Immature natural killer cell (primary cell): ENCODE measurements around the gene DIP2B. TPM values are rescaled to one million over a fixed set of nuclear protein-coding genes. Genes with fewer than 3 reads are reported as not detected.
"Not testable (repeated sequence)": the region's sequence is repeated elsewhere in the genome, so short reads cannot be mapped to it uniquely, and the experiment has no call there.

Experiments used
- DNase-seq, 3 donors: peaks; one replicate each; pipeline ENCODE4 v3.0.0; 2022; ENCODE audit warnings: mixed read lengths in 1 of 3
- H3K27ac Mint-ChIP-seq, 6 donors: one replicate each; pipeline ENCODE4 v1.8.0; 2020; ENCODE audit warnings: mixed read lengths in 6 of 6, mild to moderate bottlenecking in 5 of 6, inconsistent platforms in 4 of 6, moderate library complexity in 3 of 6
- H3K27me3 Mint-ChIP-seq, 3 donors: one replicate each; pipeline ENCODE4 v1.8.0; 2020 to 2021; ENCODE audit warnings: low read depth in 3 of 3, mild to moderate bottlenecking in 3 of 3, mixed read lengths in 3 of 3, moderate library complexity in 3 of 3, inconsistent platforms in 1 of 3
- H3K36me3 Mint-ChIP-seq, 3 donors: one replicate each; pipeline ENCODE4 v1.8.0; 2020; ENCODE audit warnings: mixed read lengths in 3 of 3, inconsistent platforms in 2 of 3, mild to moderate bottlenecking in 2 of 3
- H3K4me1 Mint-ChIP-seq, 2 donors: one replicate each; pipeline ENCODE4 v1.8.0; 2020; ENCODE audit warnings: inconsistent platforms in 2 of 2, mild to moderate bottlenecking in 2 of 2, mixed read lengths in 2 of 2, moderate library complexity in 1 of 2
- H3K4me3 Mint-ChIP-seq, 5 donors: one replicate each; pipeline ENCODE4 v1.8.0; 2020; ENCODE audit warnings: mild to moderate bottlenecking in 5 of 5, mixed read lengths in 5 of 5, inconsistent platforms in 3 of 5, moderate library complexity in 3 of 5
- H3K9me3 Mint-ChIP-seq, 6 donors: one replicate each; pipeline ENCODE4 v1.8.0; 2020; ENCODE audit warnings: mild to moderate bottlenecking in 6 of 6, mixed read lengths in 6 of 6, inconsistent platforms in 4 of 6, moderate library complexity in 3 of 6
- polyA plus RNA-seq, 3 donors: library from polyadenylated mRNA; unstranded; fragments of 300-500 nt; fragmentation: Illumina TruSeq; gene quantifications; one replicate each; pipeline ENCODE4 v1.2.3, GENCODE V29; 2021

The DIP2B gene
- polyA plus RNA-seq, 3 donors from 2014 or later = 2.0 to 7.2 (median 3.4) TPM

- Mint-ChIP-seq H3K27ac (peak overlapping the region in 1 of 6 donors; percentile 63), H3K27me3 (peaks cover 0 to 2% (median 1%) of the 10 kb centered on the region in 3 donors), H3K4me3 (no peak overlapping the region), H3K36me3 (peaks cover 4 to 8% (median 5%) of the 10 kb centered on the region in 3 donors), H3K9me3 (no peaks in the 10 kb centered on the region), H3K4me1 (peaks cover 20 to 26% of the 10 kb centered on the region in 2 donors)
- no peak for DNase-seq
These were observed 22.6 kb downstream of the DIP2B start for GRCh38 chr12:50527359-50527726.

GRCh38 chr12:50528800-50529199 is 24.0 kb downstream of the DIP2B start:
- Mint-ChIP-seq H3K4me3 (peak overlapping the region in 2 of 5 donors; percentile 0 to 18), H3K36me3 (peaks cover 4 to 5% (median 5%) of the 10 kb centered on the region in 3 donors), H3K27me3 (peaks cover 0 to 2% (median 1%) of the 10 kb centered on the region in 3 donors), H3K27ac (peak overlapping the region in 3 of 6 donors; percentile 11 to 60 (median 50)), H3K9me3 (no peaks in the 10 kb centered on the region), H3K4me1 (peaks cover 20 to 26% of the 10 kb centered on the region in 2 donors)
- no peak for DNase-seq

GRCh38 chr12:50529345-50529744 is 24.6 kb downstream of the DIP2B start:
- Mint-ChIP-seq H3K27me3 (peaks cover 0 to 2% (median 1%) of the 10 kb centered on the region in 3 donors), H3K9me3 (no peaks in the 10 kb centered on the region), H3K36me3 (peaks cover 4 to 5% (median 5%) of the 10 kb centered on the region in 3 donors), H3K27ac (peak overlapping the region in 1 of 6 donors; percentile 22), H3K4me1 (peaks cover 17 to 26% of the 10 kb centered on the region in 2 donors), H3K4me3 (no peak overlapping the region)
- DNase-seq = no peak

DNA sequence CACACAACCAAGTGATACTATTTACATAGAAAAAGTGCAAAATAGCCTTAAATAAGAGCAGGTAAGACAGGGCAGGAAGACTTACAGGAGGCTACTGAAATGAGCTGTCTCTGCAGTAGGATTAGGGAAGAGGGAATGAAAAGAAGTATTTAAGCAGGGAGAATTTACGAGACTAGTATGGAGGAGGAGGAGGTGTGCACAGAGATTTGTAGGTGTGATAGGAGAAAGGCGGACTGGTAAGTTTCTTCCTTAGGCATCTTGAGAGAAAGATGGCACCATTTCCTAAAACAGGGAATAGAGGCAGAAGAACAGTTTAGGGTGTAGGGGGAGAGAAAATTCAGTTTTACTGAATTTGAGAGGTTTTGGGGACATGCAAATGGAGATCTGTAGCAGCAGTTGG is 25.7 kb downstream of the DIP2B start:
- Mint-ChIP-seq H3K4me3 (no peak overlapping the region), H3K27me3 (peaks cover 0 to 2% (median 1%) of the 10 kb centered on the region in 3 donors), H3K36me3 (peaks cover 4% of the 10 kb centered on the region in 3 donors), H3K9me3 (no peaks in the 10 kb centered on the region), H3K27ac (no peak overlapping the region), H3K4me1 (peaks cover 17 to 24% of the 10 kb centered on the region in 2 donors)
- no peak for DNase-seq

- Mint-ChIP-seq H3K36me3 (peaks cover 0 to 6% (median 0%) of the 10 kb centered on the region in 3 donors), H3K4me1 (peaks cover 23 to 24% of the 10 kb centered on the region in 2 donors), H3K9me3 (no peaks in the 10 kb centered on the region)
These were observed 28.4 kb downstream of the DIP2B start for GRCh38 chr12:50533203-50533584.

DNA sequence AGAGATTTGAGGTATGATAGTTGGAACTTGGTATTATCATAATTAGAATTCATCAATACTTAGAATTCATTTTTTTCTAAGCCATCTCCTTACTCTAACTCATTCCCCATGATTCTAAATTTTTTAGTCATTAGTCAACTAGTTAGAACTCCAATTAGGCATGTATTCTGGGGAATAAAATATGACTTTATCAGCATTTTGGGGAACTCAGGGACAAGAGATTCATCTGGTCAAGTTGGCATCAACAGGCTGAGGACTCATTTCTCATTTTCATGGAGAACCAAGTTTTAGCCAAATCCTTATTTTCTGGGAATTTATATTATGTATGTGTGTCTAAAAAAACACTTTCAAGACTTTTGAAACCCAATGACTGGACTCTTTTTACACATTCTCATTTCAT is 29.2 kb downstream of the DIP2B start:
- Mint-ChIP-seq H3K27me3 (no peaks in the 10 kb centered on the region), H3K4me1 (peaks cover 16 to 17% of the 10 kb centered on the region in 2 donors), H3K36me3 (peaks cover 0 to 6% (median 0%) of the 10 kb centered on the region in 3 donors), H3K27ac (no peak overlapping the region), H3K9me3 (no peaks in the 10 kb centered on the region), H3K4me3 (no peak overlapping the region)
- no peak for DNase-seq

More at GRCh38 chr12:50533203-50533584, 28.4 kb downstream of the DIP2B start:
- Mint-ChIP-seq H3K4me3 (no peak overlapping the region), H3K27me3 (peaks cover 0 to 2% (median 0%) of the 10 kb centered on the region in 3 donors), H3K27ac (no peak overlapping the region)
- no peak for DNase-seq

DNA sequence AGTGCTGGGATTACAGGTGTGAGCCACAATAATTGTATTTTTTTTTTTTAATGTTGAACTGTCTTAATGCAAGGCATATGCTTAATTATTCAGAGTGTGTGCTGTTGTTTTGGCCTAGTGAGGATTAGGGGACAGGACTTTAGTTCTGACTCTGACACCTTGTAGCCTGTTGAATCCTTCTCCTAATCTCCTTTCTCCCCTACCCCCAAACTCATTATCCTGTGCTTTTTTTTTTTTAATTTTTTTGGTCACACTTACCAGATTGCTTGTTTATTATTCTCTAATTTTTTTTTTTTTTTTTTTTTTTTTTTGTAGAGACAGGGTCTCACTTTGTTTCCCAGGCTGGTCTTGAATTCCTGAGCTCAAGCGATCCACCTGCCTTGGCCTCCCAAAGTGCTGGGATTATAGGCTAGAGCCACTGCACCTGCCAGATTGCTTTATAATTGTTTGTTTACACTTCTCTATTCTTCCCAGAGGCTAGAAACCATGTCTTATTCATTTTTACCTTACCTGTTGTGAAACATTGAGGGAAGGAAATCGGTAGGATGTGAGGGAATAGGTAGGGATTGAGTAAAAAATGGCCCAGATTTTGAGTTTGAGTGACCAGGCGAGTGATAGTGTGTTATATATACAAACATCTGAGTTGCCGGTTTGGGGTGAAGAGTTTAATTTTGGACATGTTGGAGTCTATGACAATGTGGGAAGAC is 32.2 kb downstream of the DIP2B start:
- DNase-seq = no peak
- Mint-ChIP-seq H3K27ac (peak overlapping the region in 1 of 6 donors; percentile 78), H3K4me3 (no peak overlapping the region), H3K27me3 (no peaks in the 10 kb centered on the region), H3K9me3 (no peaks in the 10 kb centered on the region), H3K36me3 (peaks cover 0 to 6% (median 0%) of the 10 kb centered on the region in 3 donors), H3K4me1 (peaks cover 11 to 12% of the 10 kb centered on the region in 2 donors)

GRCh38 chr12:50537538-50537919 is 32.7 kb downstream of the DIP2B start:
- H3K27me3 Mint-ChIP-seq = no peaks in the 10 kb centered on the region
- H3K36me3 Mint-ChIP-seq = peaks cover 0 to 6% (median 0%) of the 10 kb centered on the region in 3 donors
- H3K27ac Mint-ChIP-seq = no peak overlapping the region
- no peak overlapping the region for H3K4me3 Mint-ChIP-seq
- H3K9me3 Mint-ChIP-seq = no peaks in the 10 kb centered on the region
- H3K4me1 Mint-ChIP-seq = peaks cover 13 to 15% of the 10 kb centered on the region in 2 donors
- no peak for DNase-seq

DNA sequence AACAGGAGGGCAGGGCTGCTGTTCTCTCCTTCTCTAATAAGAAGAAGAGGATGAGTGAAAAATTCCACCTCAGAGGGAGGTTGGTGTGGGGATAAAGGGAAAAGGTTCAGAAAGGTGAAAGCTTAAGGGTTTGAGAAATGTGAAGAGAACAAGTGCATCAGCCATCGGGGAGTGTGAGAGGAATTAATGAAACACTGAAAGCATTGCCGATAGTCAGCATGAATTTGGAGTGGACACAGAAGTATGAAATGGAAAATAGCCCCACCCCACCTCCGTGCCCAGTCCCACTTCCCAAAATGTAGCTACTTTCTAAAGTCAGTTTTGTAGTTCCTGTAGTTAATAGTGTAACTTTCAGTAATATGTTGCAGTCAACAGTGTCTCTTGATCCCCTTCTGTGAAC is 33.4 kb downstream of the DIP2B start:
- Mint-ChIP-seq H3K9me3 (no peaks in the 10 kb centered on the region), H3K36me3 (peaks cover 0 to 6% (median 0%) of the 10 kb centered on the region in 3 donors), H3K4me3 (no peak overlapping the region), H3K27ac (peak overlapping the region in 1 of 6 donors; percentile 29), H3K4me1 (peaks cover 13 to 16% of the 10 kb centered on the region in 2 donors), H3K27me3 (no peaks in the 10 kb centered on the region)
- no peak for DNase-seq

DNA sequence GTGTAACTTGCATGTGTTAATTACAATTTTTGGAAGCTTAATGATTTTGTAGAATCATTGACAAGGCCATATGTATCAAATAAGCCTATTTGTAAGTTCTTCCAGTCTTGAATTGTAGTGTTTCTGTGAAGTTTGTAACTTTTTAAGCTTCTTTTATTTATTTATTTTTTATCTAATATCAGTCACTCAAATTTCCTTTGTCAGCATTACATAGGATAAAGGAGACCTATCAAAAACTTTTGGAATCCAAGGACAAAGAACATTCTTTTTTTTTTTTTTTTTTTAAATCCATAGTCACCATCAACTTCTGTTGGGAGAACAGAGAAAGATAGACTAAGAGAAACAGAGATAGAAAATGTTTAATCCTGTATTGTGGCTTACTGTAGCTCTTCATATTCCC is 36.4 kb downstream of the DIP2B start:
- DNase-seq = no peak
- Mint-ChIP-seq H3K9me3 (no peaks in the 10 kb centered on the region), H3K36me3 (peaks cover 0 to 6% (median 0%) of the 10 kb centered on the region in 3 donors), H3K27me3 (no peaks in the 10 kb centered on the region), H3K4me1 (peaks cover 16 to 21% of the 10 kb centered on the region in 2 donors), H3K27ac (no peak overlapping the region), H3K4me3 (no peak overlapping the region)

- H3K27ac Mint-ChIP-seq = no peak overlapping the region
- H3K36me3 Mint-ChIP-seq = peaks cover 0 to under 1% (median 0%) of the 10 kb centered on the region in 3 donors
- H3K27me3 Mint-ChIP-seq = no peaks in the 10 kb centered on the region
- no peak overlapping the region for H3K4me3 Mint-ChIP-seq
- no peak for DNase-seq
- H3K4me1 Mint-ChIP-seq = peaks cover 14 to 30% of the 10 kb centered on the region in 2 donors
- H3K9me3 Mint-ChIP-seq = no peaks in the 10 kb centered on the region
These were observed 37.7 kb downstream of the DIP2B start for GRCh38 chr12:50542448-50542847.

DNA sequence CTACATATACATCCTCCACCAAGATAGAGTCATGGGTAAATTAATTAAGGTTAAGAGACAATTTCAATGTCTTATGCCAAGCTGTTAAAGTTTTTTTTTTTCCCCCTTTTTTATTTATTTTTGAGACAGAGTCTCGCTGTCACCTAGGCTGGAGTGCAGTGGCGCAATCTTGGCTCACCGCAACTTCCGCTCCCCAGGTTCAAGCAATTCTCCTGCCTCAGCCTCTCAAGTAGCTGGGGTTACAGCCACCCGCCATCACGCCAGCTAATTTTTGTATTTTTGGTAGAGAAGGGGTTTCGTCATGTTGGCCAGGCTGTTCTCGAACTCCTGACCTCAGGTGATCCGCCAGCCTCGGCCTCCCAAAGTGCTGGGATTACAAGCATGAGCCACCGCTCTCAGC is 38.4 kb downstream of the DIP2B start:
- H3K27ac Mint-ChIP-seq, H3K4me3 Mint-ChIP-seq: not testable (repeated sequence)
- H3K4me1 Mint-ChIP-seq = peaks cover 9 to 23% of the 10 kb centered on the region in 2 donors

GRCh38 chr12:50545213-50545612 is 40.4 kb downstream of the DIP2B start:
- Mint-ChIP-seq H3K27ac (no peak overlapping the region), H3K4me1 (peaks cover 8 to 27% of the 10 kb centered on the region in 2 donors), H3K4me3 (no peak overlapping the region), H3K27me3 (no peaks in the 10 kb centered on the region), H3K9me3 (no peaks in the 10 kb centered on the region), H3K36me3 (no peaks in the 10 kb centered on the region)
- no peak for DNase-seq

More for the DNA sequence above, 38.4 kb downstream of the DIP2B start:
- not testable (repeated sequence) for DNase-seq, H3K9me3 Mint-ChIP-seq, H3K36me3 Mint-ChIP-seq, H3K27me3 Mint-ChIP-seq

GRCh38 chr12:50545786-50546185 is 41.0 kb downstream of the DIP2B start:
- Mint-ChIP-seq H3K4me3 (no peak overlapping the region), H3K27ac (no peak overlapping the region), H3K4me1 (peaks cover 8 to 28% of the 10 kb centered on the region in 2 donors), H3K36me3 (no peaks in the 10 kb centered on the region), H3K27me3 (no peaks in the 10 kb centered on the region), H3K9me3 (no peaks in the 10 kb centered on the region)
- DNase-seq = no peak
